GM06990 (cell line): Measurements from ENCODE around the gene TMEM156.

ENCODE experiments used
- DNase-seq: peaks from one replicate; pipeline ENCODE4 v3.0.0-alpha.2; 2011; ENCODE audit not compliant: insufficient read length; ENCODE audit errors: extremely low read depth
- H3K27me3 ChIP-seq: replicated peaks from 2 replicates; pipeline ENCODE4 v1.6.0; 2011; ENCODE audit warnings: low read length; ENCODE audit not compliant: control insufficient read depth, insufficient read depth
- H3K36me3 ChIP-seq: 2 replicates; pipeline ENCODE4 v1.5.1; 2011; ENCODE audit warnings: low read length; ENCODE audit not compliant: control insufficient read depth, insufficient read depth
- H3K4me3 ChIP-seq: replicated peaks from 2 replicates; pipeline ENCODE4 v1.5.1; 2011; ENCODE audit warnings: low read depth, mild to moderate bottlenecking, control low read depth, low read length
- TF ChIP-seq, protein P1 (sequence below): IDR thresholded peaks from 2 replicates; pipeline ENCODE4 v1.5.1; 2011; ENCODE audit warnings: low read length, control low read depth, mild to moderate bottlenecking, inconsistent platforms; ENCODE audit not compliant: insufficient read depth, poor library complexity, severe bottlenecking

The TMEM156 gene

DNA sequence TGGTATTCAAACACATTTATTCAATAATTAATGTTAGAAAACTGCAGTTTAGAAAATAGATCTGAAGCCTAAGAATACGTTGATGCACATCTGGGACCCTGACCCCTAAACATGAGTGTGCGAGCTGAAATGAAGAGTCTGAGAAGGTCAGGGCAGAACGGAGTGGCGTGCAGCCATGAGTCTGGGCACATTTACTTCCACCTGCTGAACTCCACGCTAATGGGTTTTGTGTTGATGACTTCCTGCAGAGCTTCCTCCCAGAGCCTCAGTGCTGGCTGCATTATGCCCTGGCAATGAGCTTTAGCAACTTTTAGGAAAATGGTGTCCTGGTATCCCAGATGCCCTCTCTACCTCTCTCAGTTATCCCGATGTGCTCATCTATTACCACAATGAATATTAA is 111.5 kb downstream of the TMEM156 start:
- DNase-seq, result no peak

DNA sequence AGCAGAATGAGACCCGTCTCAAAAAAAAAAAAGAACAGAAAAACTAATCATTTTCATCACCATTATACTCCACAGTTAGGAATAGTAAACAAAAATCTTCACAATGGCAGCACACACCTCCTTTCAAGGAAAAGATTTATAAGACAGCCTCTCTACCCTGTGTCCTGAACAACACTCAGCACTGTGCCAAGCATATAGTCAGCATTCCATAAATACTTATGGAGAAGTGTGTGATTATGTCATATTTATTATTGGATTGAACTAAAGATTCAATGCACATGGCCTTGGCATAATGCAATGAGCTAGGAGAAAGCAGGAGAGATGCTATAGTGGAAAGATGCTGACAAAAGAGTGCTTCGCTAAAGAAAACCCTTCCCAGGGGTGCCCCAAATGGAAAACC is 112.0 kb downstream of the TMEM156 start:
- DNase-seq, result no peak
- Histone ChIP-seq H3K4me3 (no peak overlapping the region), H3K36me3 (no peaks in the 10 kb centered on the region), H3K27me3 (no peaks in the 10 kb centered on the region)
- TF ChIP-seq, protein P1, sequence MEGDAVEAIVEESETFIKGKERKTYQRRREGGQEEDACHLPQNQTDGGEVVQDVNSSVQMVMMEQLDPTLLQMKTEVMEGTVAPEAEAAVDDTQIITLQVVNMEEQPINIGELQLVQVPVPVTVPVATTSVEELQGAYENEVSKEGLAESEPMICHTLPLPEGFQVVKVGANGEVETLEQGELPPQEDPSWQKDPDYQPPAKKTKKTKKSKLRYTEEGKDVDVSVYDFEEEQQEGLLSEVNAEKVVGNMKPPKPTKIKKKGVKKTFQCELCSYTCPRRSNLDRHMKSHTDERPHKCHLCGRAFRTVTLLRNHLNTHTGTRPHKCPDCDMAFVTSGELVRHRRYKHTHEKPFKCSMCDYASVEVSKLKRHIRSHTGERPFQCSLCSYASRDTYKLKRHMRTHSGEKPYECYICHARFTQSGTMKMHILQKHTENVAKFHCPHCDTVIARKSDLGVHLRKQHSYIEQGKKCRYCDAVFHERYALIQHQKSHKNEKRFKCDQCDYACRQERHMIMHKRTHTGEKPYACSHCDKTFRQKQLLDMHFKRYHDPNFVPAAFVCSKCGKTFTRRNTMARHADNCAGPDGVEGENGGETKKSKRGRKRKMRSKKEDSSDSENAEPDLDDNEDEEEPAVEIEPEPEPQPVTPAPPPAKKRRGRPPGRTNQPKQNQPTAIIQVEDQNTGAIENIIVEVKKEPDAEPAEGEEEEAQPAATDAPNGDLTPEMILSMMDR, result no peak

More for the DNA sequence above, 111.5 kb downstream of the TMEM156 start:
- TF ChIP-seq, protein P1, result no peak
- H3K36me3 ChIP-seq, result no peaks in the 10 kb centered on the region
- no peaks in the 10 kb centered on the region for H3K27me3 ChIP-seq
- H3K4me3 ChIP-seq, result no peak overlapping the region

DNA sequence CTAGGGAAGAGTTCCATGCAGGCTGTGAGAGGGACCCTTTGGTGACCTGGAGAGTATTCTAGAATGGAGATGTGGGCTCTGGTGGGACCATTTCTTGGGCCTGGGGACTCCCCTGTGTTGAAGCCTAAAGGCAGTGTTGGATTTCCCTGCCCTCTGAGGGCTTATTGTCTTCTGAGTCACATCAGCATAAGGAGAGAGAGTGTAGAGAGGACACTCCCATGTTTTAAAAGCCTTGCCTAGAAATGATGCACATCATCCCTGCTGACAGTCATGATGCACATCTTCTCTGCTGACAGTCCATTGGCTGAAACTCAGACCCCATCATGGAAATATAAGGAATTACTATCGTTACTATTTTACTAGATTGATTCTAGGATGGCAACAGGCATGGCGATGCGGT is 112.7 kb downstream of the TMEM156 start:
- H3K36me3 ChIP-seq, result no peaks in the 10 kb centered on the region
- no peaks in the 10 kb centered on the region for H3K27me3 ChIP-seq
- TF ChIP-seq, protein P1, result no peak
- no peak for DNase-seq
- no peak overlapping the region for H3K4me3 ChIP-seq

DNA sequence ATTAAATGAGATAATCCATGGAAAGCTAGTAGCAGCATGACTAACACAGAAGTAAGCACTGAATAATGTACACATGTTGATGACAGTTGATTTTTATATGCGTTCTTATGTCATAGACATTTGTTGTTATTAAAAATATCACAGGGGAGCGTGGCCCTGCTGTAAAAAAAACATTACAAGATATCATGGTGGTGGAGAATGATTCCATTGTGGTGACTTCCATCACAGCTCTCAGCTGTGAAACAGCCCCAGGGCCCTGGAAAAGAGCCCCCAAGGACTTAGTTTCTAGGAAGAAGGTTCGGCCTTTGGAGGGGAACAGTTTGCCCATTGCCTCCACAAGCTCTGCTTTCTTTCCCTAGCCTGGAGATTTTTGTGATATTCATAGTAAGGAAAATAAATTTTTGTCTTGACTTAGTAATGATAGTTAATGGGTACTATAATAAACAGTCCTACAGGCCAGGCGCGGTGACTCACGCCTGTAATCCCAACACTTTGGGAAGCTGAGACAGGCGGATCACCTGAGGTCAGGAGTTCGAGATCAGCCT is 114.7 kb downstream of the TMEM156 start:
- DNase-seq, result no peak
- H3K4me3 ChIP-seq, result no peak overlapping the region
- TF ChIP-seq, protein P1, result no peak
- H3K36me3 ChIP-seq, result no peaks in the 10 kb centered on the region
- no peaks in the 10 kb centered on the region for H3K27me3 ChIP-seq
